Fibroblast of lung (primary cell): Measurements from ENCODE around the gene IDH1.

Source experiments
- EZH2 ChIP-seq: IDR thresholded peaks from 2 replicates; pipeline ENCODE4 v1.5.1; 2012; ENCODE audit warnings: low read length, control low read depth, mild to moderate bottlenecking; ENCODE audit errors: missing control alignments
- TF ChIP-seq, protein P1 (sequence below), 2 donors: IDR thresholded peaks in 1 of 2; conservative IDR thresholded peaks in 1 of 2; 1 replicate in 1 of 2; 2 replicates in 1 of 2; pipeline ENCODE4 v1.5.1; 2011 to 2012; ENCODE audit warnings: low read length in 2 of 2, control low read depth in 1 of 2, inconsistent platforms in 1 of 2, low read depth in 1 of 2, mild to moderate bottlenecking in 1 of 2

DNA sequence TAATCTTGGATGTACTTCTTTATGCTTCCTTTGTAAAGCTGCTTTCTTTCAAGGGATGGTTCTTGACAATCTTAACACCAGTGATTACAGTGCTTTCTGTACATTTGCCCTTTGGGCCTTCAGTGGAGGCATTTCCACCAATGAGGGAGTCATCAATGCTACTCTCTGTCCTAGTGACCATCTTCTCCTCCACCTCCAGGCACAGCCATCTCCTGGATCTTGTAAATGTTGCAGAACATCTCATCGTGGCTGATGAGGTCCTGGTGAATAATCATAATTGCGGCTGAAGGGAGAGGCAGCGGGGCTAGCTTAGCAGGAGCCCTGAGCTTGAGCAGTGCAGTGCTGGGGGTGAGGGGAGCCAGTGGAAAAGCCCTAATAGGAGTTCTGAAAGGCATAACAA lies 32.5 kb downstream of the IDH1 start:
- TF ChIP-seq, protein P1, sequence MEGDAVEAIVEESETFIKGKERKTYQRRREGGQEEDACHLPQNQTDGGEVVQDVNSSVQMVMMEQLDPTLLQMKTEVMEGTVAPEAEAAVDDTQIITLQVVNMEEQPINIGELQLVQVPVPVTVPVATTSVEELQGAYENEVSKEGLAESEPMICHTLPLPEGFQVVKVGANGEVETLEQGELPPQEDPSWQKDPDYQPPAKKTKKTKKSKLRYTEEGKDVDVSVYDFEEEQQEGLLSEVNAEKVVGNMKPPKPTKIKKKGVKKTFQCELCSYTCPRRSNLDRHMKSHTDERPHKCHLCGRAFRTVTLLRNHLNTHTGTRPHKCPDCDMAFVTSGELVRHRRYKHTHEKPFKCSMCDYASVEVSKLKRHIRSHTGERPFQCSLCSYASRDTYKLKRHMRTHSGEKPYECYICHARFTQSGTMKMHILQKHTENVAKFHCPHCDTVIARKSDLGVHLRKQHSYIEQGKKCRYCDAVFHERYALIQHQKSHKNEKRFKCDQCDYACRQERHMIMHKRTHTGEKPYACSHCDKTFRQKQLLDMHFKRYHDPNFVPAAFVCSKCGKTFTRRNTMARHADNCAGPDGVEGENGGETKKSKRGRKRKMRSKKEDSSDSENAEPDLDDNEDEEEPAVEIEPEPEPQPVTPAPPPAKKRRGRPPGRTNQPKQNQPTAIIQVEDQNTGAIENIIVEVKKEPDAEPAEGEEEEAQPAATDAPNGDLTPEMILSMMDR (conservative IDR thresholded peaks at IDR 0.05 in 1 of 2, IDR thresholded peaks at IDR 0.05 in 1 of 2; ENCODE audit: low read depth in 1 of 2, low read length in 2 of 2) = no peak
- no peak for TF ChIP-seq EZH2
